GM19324 (cell line): ENCODE measurements around the gene TOR2A.

Experiments used
- ATAC-seq: cut with Tn5 transposase; IDR thresholded peaks from one replicate; pipeline ENCODE4 v1.9.1; 2021; ENCODE audit warnings: mild to moderate bottlenecking, moderate library complexity; ENCODE audit not compliant: unreplicated experiment, low FRiP score

Gene TOR2A

DNA sequence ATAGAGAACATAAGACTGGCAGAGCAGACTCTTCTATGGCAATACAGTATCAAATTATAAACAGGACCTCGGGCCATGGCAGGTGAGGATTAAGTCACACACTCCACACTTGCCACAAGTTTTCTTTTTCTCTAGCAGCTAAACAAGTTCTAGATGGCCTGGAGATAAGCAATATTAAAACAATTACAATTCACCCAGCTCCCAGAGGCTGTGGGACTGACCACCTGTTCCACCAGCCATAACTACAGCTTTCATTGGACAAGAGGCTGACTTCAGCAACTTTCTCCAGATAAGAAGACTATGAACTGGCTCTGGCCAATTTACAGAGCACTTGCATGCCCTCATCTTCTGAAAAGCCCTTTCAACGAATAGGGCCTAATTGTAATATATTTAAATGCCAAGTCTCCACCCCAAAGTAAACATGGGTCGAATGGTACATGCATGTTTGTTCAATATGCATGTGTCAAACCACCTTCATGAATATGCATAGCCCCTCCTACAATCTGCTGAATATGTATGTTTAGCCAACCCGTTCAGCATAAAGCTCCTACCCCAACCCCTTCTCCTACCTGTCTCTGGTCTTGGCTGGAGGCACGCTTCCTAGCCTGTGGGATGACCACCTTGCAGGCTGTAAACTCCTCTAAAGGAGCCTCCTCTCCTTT, 34.4 kb downstream of the TOR2A start:
- ATAC-seq: no peak

DNA sequence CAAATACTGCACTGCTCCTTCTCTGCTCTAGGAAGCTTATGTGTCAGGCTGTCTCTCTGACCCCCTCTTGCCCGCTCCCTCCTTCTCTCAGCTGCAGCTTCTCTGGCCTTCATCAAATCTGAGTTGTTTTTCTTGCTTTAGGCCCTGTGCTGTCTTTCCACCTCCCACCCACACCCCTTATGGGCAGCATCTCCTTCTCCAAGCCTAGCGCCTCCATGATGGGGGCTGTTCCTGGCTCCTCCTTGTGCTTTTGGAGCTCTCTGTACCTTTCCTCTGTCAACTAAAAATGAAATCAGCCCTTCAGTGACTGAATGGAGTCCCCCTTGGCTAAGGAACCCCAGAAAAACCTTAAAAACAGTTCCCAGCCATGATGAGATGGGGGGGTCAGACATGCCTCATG, 35.0 kb downstream of the TOR2A start:
- no peak for ATAC-seq

DNA sequence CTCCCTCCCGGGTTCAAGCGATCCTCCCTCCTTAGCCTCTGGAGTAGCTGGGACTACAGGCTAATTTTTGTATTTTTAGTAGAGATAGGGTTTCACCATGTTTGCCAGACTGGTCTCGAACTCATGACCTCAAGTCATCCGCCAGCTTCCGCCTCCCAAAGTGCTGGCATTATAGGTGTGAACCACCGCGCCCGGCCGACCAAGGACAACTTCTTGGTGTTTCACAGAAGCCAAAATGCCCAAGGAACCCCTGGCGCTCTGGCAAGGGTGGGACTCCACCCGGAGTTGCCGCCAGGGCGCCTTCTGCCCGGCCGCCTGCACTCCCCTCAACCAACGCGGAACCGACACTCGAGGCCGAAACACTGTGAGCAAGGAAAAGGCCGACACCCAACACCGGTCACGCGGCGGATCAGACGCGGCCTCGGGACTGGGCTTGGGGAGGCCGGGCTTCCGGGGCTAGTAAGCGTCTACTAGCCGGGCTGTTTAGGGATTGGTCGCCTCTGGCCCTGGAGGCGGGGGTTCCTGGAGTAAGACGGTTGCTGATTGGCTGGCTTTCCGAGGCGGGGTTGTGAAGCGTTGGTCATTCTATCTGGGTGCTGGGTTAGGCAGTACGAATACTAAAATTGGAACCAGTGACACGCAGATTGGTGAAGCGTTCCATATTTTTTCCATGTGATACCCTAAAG, 36.0 kb downstream of the TOR2A start:
- ATAC-seq: peak; percentile 66

DNA sequence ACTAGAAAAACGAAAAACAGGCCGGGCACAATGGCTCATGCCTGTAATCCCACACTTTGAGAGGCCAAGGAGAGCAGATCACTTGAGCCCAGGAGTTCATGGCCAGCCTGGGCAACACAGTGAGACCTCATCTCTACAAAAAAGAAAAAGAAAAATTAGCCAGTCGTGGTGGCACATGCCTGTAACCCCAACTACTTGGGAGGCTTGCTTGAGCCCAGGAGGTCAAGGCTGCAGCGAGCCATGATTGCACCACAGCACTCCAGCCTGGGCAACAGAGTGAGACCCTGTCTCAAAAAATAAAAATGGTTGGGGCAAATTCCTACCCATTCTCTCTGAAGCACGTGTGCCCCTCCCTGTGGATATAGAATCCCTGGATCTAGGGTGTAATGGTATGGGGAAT, 36.7 kb downstream of the TOR2A start:
- no peak for ATAC-seq

DNA sequence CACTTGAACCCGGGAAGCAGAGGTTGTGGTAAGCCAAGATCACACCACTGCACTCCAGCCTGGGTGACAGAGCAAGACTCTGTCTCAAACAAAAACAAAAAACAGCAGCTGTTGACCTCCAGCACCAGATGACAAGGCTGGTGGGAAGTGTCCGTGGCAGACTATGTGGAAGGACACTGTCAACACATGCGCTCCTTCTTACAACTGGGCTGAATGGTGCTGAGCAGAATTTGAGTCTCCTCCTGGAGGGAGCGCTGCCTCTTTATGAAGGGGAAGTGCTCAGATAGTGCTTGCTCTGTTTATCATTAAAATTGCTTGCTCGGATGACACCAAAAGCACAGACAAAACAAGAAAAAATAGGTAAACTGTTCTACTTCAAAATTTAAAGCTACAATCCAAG, 37.5 kb downstream of the TOR2A start:
- ATAC-seq: no peak

DNA sequence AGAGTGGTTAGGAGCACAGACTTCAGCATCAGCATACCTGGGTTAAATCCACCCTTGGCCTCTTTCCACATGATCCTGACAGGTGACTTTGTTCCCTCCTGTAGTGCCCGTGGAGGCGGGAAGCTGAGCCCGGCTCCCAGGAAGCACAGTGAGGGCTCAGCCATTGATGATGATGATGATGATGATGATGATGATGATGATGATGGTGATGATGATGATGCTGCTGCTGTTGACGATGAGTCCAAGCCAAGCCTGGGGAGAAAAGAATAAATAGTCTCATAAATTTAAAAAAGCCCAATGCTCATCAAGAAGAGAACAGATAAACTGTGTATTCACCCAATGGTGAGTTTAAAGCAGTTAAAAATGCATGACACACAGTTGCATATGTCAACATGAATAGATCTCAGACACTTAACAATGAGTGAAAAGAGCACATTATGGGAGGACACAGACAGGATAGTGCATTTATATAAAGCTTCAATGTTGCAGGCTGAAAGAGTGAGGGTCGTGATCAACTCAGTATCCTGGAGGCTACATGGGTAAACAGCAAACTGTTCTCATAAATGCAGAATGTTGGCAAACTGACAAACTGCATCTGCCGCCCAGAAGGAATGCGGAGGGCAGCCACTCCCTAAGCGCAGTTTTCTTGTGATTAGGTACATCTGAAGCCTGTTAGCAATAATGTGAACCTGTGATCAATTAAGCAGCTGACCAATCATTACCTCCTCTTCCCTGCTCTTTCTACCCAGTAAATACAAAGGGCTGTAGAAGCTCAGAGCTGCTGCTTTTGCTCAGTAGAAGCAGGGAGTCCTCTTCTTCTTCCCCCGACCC, 40.0 kb downstream of the TOR2A start:
- ATAC-seq: no peak

DNA sequence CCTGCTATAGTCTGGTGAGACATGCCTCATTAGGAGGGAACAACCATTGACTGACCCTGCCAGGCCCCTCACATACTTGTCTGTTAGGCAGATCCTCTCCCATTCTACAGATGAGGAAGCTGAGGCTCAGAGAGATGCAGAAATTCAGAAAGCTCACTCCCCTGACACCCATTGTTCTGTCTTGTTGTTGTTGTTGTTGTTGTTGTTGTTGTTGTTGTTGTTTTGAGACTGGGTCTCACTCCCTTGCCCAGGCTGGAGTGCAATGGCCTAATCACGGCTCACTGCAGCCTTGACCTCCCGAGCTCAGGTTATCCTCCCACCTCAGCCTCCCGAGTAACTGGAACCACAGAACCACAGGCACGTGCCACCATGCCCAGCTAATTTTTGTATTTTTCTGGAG, 41.4 kb downstream of the TOR2A start:
- no peak for ATAC-seq

DNA sequence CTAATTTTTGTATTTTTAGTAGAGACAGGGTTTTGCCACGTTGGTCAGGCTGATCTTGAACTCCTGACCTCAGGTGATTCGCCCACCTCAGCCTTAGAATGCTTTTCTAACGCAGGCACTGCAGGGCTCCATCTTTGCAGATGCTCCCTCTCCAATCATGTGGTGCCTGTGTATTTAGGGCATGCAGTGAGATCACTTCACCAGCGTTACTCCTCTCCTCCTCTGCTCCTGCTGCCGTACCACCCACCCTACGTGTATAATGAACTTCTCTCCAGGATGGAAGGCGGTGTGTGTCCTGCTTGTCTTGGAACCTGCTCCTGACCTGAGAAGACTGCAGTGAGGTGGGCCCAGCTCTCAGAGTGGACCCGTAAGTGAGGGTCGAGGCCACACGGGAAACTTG, 42.0 kb downstream of the TOR2A start:
- ATAC-seq: no peak

DNA sequence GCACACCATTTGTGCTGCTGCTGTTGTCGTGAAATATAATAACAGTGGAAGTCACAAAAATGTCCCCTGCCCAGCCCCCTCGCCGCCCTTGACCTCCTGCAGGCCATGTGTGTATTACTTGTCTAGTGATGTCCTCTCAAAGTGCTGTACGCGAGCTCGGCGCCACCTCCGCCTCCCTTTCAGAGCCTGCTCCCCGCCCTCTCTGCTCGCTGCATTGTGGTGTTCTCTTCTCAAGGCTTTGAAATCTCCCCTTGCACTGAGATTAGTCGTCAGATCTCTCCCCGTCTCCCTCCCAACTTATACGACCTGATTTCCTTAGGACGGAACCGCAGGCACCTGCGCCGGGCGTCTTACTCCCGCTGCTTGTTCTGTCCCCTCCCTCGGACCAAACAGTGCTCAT, 43.0 kb downstream of the TOR2A start:
- ATAC-seq: no peak

DNA sequence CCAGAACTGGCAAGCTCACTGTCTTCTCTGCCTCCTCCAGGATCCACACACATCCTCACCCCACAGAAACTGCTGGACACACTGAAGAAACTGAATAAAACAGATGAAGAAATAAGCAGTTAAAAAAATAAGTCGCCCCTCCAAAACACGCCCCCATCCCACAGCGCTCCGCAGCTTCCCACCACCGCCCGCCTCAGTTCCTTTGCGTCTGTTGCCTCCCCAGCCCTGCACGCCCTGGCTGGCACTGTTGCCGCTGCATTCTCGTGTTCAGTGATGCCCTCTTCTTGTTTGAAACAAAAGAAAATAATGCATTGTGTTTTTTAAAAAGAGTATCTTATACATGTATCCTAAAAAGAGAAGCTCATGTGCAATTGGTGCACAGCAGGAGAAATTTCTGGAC, 44.4 kb downstream of the TOR2A start:
- no peak for ATAC-seq

DNA sequence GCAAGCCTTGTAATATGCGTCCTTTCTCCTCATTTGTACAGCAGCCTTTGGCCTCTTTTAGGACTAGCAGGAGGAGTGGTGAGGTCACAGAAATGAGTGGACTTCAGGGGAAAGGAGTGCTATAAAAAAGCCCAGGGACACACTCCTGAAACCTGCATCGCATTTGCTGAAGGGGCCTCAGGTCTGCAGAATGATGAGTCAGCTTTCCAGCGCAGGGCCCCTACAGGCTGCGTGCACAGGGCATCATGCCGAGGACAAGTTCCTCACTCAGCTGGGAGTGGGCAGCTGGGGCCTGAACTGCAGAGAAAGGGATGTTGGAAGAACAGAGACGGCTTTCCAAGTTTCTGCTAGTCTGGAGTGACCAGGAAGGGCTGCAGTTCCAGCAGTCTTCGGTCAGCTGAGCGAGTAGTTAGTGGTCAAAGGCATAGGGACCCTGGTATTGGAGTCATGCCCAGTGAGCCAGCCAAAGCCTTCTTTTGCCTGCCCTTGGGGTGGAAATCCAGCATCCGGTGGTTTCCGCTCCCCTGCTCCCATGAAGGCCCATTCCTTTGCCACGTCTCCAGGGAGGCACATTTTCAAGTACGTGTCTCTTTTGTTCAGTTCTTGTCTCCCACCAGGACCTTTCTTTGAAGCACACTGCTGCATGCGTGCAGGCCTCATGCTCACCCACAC, 45.6 kb downstream of the TOR2A start:
- no peak for ATAC-seq

DNA sequence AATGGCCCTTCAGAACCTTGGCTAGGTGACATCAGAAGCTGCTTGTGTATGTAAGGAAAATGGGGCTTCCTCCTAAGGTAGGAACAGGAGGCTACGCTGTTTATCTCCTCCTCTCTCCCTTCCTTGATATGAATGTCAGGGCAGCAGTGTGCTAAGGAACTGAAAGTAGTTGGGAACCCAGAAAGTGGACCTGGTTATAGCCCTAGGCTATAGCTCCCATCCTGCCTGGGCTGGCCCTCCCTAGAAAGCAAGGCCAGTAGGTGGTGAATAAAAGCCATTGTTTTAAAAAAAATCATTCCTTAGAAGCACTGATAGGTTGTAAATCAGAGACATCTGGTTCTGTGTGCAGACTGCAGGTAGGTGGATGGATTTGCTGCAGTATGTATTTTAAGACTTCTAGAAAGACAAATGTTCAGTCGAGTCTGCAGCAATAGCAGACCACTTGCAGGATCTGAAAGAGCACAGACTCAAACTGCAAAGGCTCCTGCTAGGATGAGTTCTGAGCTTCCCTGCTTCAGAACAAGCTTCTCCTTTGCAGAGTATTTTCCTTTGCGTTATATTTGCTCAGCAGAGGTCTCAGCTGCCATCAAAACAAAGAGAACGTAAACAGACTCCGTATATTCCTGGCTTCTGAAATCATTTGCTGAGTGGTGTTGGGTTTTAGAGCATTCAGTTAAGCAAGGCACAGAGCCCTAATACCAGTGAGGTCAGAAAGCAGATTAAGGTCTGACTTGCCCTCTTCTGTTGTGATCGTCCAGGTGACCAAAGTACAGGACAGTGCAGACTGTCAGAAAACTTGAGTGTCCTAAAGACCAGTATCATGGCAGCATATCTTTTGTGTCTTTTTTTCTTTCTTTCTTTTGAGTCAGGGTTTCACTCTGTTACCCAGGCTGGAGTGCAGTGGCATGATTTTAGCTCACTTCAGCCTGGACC, 48.4 kb downstream of the TOR2A start:
- no peak for ATAC-seq

DNA sequence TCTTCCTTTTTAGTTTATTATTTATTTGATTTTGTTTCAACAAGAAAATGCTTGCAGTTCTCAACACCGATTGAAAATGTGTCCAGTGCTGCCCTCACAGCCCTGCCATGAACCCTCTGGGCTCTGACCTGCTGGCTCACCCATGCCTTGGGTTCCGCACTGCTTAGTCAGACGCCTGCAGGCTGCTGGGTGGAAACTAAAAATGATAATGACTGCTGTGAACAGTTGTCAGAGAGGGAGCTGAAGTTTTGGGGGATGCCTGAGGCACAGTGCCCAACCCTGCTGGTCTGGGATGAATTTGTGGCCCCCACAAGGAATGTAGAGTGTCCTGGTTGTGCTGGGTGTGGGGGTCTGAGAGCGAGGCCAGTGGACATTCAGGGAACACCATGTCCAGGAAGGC, 50.5 kb downstream of the TOR2A start:
- ATAC-seq: no peak

DNA sequence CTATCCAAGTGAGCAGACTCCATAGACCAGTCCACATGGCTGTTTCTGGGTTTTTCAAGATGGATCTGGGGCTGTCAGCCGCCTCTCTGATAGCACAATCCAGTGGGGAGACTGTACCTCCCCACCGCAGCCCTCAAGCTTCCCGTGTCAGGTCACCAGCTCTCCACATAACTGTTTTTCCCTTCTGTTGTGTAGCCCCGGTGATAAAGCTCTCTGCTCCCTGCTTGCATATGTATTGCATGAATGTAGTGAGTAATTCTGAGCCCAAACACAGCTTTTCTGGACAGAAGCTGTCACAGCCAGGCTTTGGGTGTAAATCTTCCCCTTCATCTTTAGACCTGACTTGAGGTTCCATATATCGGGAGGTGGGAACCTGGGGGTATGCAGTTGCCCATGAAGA, 51.4 kb downstream of the TOR2A start:
- ATAC-seq: no peak

DNA sequence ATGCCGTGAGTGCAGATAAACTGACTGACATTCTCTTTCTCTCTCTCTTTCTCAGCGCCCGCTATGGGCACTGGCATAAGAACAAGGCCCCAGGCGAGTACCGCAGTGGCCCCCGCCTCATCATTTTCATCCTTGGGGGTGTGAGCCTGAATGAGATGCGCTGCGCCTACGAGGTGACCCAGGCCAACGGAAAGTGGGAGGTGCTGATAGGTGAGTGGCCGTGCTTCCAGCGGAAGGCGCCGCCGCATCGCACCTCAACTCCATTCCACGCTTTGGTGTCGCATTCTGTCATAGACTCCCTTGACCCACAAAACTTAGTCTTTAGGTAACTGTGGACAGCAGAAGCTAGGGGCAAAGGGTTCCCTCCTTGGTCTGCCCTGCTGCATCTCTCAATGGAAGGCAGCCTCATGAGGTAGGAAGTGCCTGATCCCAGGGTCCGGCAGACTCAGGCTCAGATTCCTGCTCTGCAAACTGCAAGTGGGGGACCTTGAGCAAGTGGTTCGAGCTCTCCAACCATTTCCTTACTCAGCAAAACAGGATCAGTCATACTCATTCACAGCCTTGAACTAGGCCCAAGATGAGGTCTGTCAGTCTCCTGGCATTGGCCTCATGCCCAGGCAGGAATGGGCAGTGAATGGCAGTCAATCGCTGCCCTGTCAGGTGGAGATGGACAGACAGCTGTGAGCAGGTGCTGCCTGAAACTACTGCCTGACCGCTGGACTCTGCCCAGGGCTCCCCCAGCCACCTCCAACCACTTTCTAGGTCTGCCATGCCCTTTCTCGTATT, 52.5 kb downstream of the TOR2A start:
- ATAC-seq: no peak
